GM19238 (cell line): ENCODE measurements around the gene FARP2.
"Not testable (repeated sequence)": the region's sequence is repeated elsewhere in the genome, so short reads cannot be mapped to it uniquely, and the experiment has no call there.

Experiments
- DNase-seq: peaks from one replicate; pipeline ENCODE4 v3.0.0; 2011; ENCODE audit warnings: low spot score; ENCODE audit not compliant: insufficient read length

FARP2 gene

DNA sequence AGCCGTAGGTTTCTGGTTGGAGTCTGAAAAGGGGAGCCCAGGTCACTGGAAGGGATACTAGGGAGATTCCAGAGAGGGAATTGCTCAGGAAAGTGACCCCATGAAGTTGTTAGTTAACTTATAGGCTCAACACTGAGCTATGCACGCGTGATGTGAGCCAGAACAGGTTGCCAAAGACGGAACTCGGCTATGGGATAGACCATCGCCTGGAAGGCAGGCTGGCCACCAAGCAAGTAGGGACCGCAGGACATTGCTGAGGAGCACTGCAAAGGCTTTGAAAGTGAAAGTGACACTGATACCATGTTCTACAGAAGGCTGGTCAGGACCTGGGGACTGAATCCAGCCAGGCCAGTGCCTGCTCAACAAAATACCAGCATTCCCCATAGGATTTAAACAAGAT lies 7.3 kb downstream of the FARP2 start:
- no peak for DNase-seq

- no peak for DNase-seq
These were observed 8.7 kb downstream of the FARP2 start for GRCh38 chr2:241364781-241365180.

DNA sequence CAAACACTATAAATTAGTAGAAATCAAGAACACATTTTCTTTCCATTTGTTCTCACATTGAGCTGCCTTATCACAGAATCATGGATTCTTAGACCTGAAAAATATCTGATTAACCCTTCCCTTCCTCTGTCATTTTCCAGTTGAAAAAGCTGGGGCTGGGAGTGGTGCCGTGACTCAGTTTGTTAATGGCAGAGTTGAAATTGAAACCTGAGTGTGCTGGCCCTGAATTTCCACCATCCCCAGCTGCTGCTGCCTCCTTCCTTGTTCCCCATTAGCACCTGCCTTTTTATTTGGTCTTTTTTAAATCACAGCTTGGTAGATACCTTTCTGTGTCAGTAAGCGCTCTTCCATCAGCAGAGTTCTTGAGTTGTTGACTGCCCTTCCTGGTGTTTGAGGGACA lies 10.6 kb downstream of the FARP2 start:
- no peak for DNase-seq

GRCh38 chr2:241368643-241369042 lies 12.6 kb downstream of the FARP2 start:
- DNase-seq: no peak

- DNase-seq: no peak
These were observed 16.4 kb downstream of the FARP2 start for GRCh38 chr2:241372361-241372992.

DNA sequence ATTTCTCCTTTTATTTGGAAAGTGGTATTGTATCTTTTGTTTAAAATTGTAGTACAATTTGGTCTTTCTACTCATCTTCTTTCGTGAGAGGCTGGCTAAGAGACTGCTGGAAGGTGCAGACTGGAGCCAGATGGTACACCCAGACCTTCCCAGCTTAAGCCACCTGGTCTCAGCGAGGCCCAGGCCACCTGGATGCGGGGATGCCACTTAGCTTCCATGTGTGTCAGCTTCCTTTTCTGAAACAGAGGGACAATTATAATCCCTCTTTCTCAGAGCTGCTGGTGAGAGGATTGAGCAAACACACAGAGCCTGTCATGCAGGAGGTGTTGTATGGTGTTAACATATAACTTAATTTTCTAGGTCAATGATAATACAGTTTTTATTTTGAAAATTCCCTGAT lies 17.4 kb downstream of the FARP2 start:
- no peak for DNase-seq

DNA sequence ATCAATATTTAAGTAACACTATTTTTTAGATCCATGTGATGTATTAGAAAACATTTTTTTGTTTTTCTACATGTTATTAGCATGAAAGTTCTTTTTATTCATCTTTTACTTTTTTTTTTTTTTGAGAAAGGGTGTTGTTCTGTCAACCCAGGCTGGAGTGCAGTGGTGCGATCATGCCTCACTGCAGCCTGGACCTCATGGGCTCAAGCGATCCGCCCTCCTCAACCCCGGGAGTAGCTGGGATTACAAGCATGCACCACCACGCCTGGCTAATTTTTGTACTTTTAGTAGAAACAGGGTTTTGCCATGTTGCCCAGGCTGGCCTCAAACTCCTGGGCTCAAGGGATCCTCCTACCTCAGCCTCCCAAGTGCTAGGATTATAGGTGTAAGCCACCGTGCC lies 17.8 kb downstream of the FARP2 start:
- not testable (repeated sequence) for DNase-seq

DNA sequence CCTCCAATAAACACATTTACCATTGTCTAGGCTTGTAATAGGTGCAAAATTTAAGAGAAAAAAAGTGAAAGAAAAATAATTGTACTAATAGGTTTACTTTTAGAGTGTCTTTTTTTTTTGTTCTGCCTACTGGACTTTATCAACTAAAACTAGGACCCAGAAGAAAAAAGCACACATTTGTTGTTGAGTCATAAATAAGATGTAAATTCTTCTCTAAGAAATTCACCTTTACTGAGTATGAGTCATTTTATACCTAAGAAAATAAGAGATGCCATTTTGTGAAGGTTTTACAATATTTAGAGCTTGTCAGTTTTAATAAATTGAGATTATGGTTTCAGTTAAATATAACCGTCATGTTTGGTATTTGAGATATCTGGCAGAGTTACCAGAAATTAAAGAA lies 19.2 kb downstream of the FARP2 start:
- DNase-seq: no peak

DNA sequence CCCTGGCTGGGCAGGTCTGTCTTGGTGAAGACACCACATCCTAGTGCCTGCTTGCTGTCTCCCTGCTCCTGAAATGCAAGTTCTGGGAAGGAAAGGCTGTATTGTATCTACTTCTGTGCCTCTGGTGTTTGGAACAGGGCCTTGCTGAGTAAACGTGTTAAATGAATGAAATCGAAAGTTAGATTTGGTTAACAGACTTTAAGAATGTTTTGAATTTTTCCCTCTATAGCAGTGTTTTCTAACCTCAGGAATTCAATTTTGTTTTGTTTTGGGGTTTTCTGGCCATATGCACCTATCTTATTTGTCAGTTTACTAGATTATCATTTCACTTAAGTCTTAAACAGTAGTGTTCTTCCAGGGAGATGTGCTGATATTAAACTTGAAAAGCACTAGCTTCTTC lies 20.7 kb downstream of the FARP2 start:
- no peak for DNase-seq

DNA sequence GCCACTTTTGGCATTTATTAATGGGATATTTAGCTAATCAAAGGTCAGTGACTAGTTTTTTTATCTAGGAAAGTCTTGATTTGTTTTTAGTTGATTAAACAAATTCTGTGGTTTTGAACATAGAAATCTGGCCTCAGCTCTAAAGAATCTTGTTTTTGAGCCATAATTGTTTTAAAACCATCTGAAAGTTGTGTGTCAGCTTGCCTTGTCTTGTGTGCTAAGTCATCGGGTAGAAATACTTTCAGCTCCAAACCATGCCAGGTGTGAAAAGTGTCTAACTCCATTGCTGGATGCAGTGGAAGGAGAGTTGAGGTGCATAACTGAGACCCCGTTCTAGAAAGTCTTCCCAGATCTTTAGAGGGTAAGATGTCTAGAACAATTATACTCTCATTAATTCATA lies 22.7 kb downstream of the FARP2 start:
- no peak for DNase-seq

- no peak for DNase-seq
These were observed 23.7 kb downstream of the FARP2 start for GRCh38 chr2:241379481-241380480.

- no peak for DNase-seq
These were observed 25.8 kb downstream of the FARP2 start for GRCh38 chr2:241381872-241382271.

GRCh38 chr2:241385450-241385849 lies 29.4 kb downstream of the FARP2 start:
- DNase-seq: not testable (repeated sequence)

GRCh38 chr2:241386519-241386918 lies 30.4 kb downstream of the FARP2 start:
- no peak for DNase-seq

GRCh38 chr2:241389697-241390096 lies 33.6 kb downstream of the FARP2 start:
- DNase-seq: no peak

- peak; percentile 27 for DNase-seq
These were observed 34.5 kb downstream of the FARP2 start for GRCh38 chr2:241390301-241391206.

DNA sequence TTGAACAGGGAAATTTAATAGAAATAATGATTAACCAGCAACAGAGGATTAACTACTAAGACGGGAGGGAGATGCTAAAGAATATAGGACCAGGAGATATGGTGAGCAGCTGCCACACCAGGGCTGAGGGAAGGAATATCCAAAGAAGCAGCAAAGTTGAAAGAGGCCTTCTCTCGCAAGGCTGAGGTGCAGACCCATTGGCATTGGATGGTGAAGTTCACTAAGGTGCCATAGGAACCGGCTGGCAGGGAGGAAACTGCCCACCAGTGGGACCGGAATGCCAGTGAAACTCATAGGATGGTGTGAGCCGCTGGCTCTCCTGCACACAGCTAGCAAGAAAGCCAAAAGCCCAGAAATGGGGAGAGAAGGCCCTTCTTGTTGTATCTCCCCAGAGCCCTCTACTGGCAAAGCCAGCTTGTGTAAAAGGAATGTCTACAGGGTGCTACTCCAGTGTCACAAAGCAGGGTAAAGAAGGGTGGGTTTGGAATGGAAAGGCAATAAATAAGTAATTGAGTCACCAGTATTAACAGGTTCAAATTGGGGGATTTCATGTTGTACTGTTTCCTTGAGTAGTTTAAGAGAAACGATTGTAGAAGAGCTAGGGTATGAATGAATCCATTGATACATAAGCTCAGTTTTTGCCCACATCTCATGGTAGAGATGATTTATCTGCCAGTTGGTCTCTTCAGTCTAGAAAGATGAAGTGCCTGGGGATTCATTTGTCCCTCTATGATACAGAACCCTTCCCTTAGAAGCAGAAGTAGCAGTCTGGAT lies 36.0 kb downstream of the FARP2 start:
- DNase-seq: peak; percentile 20

DNA sequence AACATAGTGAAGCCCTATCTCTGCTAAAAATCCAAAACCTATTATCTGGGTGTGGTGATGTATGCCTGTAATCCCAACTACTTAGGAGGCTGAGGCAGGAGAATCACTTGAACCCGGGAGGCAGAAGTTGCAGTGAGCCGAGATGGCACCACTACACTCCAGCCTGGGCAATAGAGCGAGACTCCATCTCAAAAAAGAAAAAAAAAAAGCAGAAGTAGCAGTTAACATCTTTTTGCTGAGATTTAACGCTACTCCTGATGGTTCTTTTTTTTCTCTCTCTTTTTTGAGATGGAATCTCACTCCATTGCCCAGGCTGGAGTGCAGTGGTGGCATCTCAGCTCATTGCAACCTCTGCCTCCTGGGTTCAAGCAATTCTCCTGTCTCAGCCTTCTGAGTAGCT lies 36.7 kb downstream of the FARP2 start:
- DNase-seq: not testable (repeated sequence)

DNA sequence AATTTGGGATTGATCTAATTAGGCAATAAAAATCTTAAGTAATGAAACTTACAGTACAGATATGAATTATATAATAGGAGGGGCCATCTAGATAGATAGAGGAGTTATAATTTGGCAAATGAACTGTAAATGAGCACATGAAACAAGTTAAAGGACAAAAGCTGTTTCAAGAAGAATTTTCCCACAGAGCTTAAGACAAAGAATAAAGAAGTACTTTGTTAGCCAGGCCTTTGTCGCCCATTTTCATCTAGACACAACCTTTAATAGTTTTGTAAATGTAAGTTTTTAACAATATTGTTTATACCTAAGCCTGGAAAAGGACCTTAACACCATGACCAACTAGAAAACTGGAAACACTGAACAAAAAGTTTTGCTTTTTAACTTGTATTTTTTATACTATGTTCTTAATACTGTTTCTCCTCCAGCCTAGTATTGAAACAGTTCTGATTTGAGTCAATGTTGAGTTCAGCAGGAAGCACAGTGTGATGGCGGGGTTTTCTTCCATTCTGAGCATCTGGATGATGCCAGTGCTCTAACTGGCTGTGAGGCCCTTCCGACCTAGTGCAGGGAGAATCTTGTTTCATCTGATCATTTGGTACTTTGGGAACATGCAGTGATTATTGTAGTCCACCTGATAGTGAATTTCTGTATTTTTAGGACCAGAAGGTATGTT lies 37.6 kb downstream of the FARP2 start:
- no peak for DNase-seq

- DNase-seq: not testable (repeated sequence)
These were observed 40.7 kb downstream of the FARP2 start for GRCh38 chr2:241396809-241397208.
